ENCODE measurements around the gene ATP5MC2. TPM values are rescaled to one million over a fixed set of nuclear protein-coding genes. Genes with fewer than 3 reads are reported as not detected.

The ATP5MC2 gene
- polyA plus RNA-seq, 1 of the 3 experiments (the other 2 are of a cell fraction), result 319 TPM

DNA sequence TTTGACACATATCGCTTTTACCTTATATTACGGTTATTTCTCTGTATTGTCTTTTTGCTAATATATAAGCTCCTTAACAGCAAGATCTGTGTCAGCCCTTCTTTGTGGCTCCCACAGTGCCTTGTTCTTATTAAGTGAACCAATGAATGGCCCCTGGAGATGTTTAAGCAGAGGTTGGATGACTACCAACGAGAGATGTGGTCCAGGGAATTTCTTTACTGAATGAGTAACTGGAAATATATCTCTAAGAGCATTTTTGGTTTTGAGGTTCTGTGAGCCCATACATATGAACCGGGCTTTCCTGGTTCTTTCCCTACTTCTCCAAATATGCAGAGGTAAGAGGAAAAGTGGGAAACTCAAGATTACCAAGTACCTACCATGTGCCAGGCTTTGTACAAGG lies 27.9 kb upstream of the ATP5MC2 start:
- peaks cover 79% of the 10 kb centered on the region for H3K27me3 ChIP-seq (ENCODE audit: insufficient read depth)
- no peak overlapping the region for H3K4me3 ChIP-seq (ENCODE audit: low read depth in 2 of 2, low read length in 1 of 2)
- ChIA-PET POLR2A (no interaction called here), CTCF (interaction anchor here (2.9 to 28.9 kb wide), 3 partner anchors 29 to 50 kb away, joined by 61 to 760 read pairs (median 90); partner anchors contain the start of gene CISTR)
- no peaks in the 10 kb centered on the region for H3K36me3 ChIP-seq (replicated peaks in 1 of 2; ENCODE audit: control insufficient read depth in 1 of 2, insufficient read depth in 2 of 2, low read length in 1 of 2)
- no peaks in the 10 kb centered on the region for H4K20me1 ChIP-seq (ENCODE audit: insufficient read depth)
- DNase-seq, result no peak
- no peaks in the 10 kb centered on the region for H3K9me3 ChIP-seq
- no peak overlapping the region for H3K9ac ChIP-seq
- no peak overlapping the region for H3K27ac ChIP-seq (ENCODE audit: low read depth in 2 of 2, low read length in 1 of 2)
- H3K9me2 ChIP-seq, result no peaks in the 10 kb centered on the region
- H3K79me2 ChIP-seq (ENCODE audit: insufficient read depth), result no peaks in the 10 kb centered on the region
- TF ChIP-seq EZH2phosphoT487 (IDR thresholded peaks at IDR 0.05; ENCODE audit: borderline replicate concordance, low read depth) (no peak), NFIC (IDR thresholded peaks at IDR 0.05; ENCODE audit: borderline replicate concordance) (no peak), CTCF (IDR thresholded peaks at IDR 0.05) (no peak), FOSL2 (IDR thresholded peaks at IDR 0.05; ENCODE audit: borderline replicate concordance, low read depth) (no peak), NRF1 (IDR thresholded peaks at IDR 0.05; ENCODE audit: low read depth, low read length) (no peak), TAF1 (IDR thresholded peaks at IDR 0.05; ENCODE audit: borderline replicate concordance, low read depth, low read length) (no peak)
- TF ChIP-seq, protein P1, sequence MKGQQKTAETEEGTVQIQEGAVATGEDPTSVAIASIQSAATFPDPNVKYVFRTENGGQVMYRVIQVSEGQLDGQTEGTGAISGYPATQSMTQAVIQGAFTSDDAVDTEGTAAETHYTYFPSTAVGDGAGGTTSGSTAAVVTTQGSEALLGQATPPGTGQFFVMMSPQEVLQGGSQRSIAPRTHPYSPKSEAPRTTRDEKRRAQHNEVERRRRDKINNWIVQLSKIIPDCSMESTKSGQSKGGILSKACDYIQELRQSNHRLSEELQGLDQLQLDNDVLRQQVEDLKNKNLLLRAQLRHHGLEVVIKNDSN (IDR thresholded peaks at IDR 0.05; ENCODE audit: borderline replicate concordance, low read depth), result no peak
- WGBS (ENCODE audit: low lambda C conversion rate), result 39% methylated on average over 4 of the region's 4 CpGs
- no peaks in the 10 kb centered on the region for H3F3A ChIP-seq (replicated peaks; ENCODE audit: insufficient read depth)
- no peak overlapping the region for H2AFZ ChIP-seq (ENCODE audit: low read depth)
- H3K4me1 ChIP-seq (ENCODE audit: control insufficient read depth in 1 of 2, insufficient read depth in 2 of 2, low read depth in 1 of 2, low read length in 1 of 2), result no peaks in the 10 kb centered on the region
- no peak overlapping the region for H3K4me2 ChIP-seq

DNA sequence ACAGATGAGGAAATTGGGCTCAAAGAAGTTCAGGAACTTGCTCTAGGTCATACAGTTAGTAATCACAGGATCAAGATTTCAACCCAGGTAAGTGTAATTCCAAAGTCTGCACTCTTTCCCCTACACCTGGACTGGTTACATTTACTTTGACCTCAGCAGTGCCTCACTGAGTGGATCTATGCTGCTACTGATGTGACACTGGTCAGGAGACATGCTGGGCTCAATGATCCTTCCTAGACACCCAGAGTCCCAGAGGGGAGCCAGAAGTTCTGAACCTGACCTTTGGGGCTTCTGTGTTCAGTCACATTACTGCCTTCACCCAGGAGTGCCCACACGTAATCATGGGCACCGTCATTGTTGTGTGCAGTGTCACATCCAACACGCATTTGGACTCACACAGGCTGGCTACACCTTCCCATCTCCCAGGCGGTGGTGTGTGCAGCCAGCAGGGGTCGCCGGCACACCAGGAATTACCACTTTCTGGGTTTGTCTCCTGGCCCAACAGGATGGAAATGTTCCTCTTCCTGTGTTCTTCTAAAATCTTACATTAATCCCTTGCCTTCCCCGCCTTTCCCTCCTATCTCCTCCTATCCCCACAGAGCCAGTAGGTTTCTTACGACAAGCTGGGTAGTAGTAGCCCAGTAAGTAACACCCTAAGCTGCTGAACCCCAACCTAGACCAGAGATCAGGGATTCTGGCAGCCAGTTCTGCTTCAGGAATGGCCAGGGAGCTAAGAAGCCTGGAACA lies 25.8 kb upstream of the ATP5MC2 start:
- ChIA-PET CTCF (interaction anchor here (0.6 to 28.9 kb wide), 29 partner anchors 9 to 699 kb away, joined by 3 to 760 read pairs (median 7); partner anchors contain the start of genes ATP5MC2, CALCOCO1 and CISTR), POLR2A (no interaction called here)
- no peaks in the 10 kb centered on the region for H3K4me1 ChIP-seq (ENCODE audit: control insufficient read depth in 1 of 2, insufficient read depth in 2 of 2, low read depth in 1 of 2, low read length in 1 of 2)
- no peaks in the 10 kb centered on the region for H4K20me1 ChIP-seq (ENCODE audit: insufficient read depth)
- no peaks in the 10 kb centered on the region for H3K79me2 ChIP-seq (ENCODE audit: insufficient read depth)
- H3K9me3 ChIP-seq, result no peaks in the 10 kb centered on the region
- 2% methylated on average over 5 of the region's 8 CpGs for WGBS (ENCODE audit: low lambda C conversion rate)
- H2AFZ ChIP-seq (ENCODE audit: low read depth), result no peak overlapping the region
- no peak overlapping the region for H3K27ac ChIP-seq (ENCODE audit: low read depth in 2 of 2, low read length in 1 of 2)
- H3K36me3 ChIP-seq (replicated peaks in 1 of 2; ENCODE audit: control insufficient read depth in 1 of 2, insufficient read depth in 2 of 2, low read length in 1 of 2), result no peaks in the 10 kb centered on the region
- no peak overlapping the region for H3K4me2 ChIP-seq
- DNase-seq, result peak; percentile 80
- no peak overlapping the region for H3K9ac ChIP-seq
- H3K4me3 ChIP-seq (ENCODE audit: low read depth in 2 of 2, low read length in 1 of 2), result no peak overlapping the region; a peak in 1 of 4 replicates
- H3K27me3 ChIP-seq (ENCODE audit: insufficient read depth), result peaks cover 79% of the 10 kb centered on the region
- no peaks in the 10 kb centered on the region for H3K9me2 ChIP-seq
- H3F3A ChIP-seq (replicated peaks; ENCODE audit: insufficient read depth), result no peaks in the 10 kb centered on the region
- no peak for TF ChIP-seq TEAD4 (IDR thresholded peaks at IDR 0.05; ENCODE audit: borderline replicate concordance, insufficient read depth)
- TF ChIP-seq, protein P2, sequence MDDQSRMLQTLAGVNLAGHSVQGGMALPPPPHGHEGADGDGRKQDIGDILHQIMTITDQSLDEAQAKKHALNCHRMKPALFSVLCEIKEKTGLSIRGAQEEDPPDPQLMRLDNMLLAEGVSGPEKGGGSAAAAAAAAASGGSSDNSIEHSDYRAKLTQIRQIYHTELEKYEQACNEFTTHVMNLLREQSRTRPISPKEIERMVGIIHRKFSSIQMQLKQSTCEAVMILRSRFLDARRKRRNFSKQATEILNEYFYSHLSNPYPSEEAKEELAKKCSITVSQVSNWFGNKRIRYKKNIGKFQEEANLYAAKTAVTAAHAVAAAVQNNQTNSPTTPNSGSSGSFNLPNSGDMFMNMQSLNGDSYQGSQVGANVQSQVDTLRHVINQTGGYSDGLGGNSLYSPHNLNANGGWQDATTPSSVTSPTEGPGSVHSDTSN (IDR thresholded peaks at IDR 0.05), result no peak
- no peak for TF ChIP-seq RCOR1 (IDR thresholded peaks at IDR 0.05; ENCODE audit: low read length)
- TF ChIP-seq RFX5 (IDR thresholded peaks at IDR 0.05; ENCODE audit: low read length), result no peak
- TF ChIP-seq YY1 (IDR thresholded peaks at IDR 0.05; ENCODE audit: low read depth), result no peak
- TF ChIP-seq RAD21 (IDR thresholded peaks at IDR 0.05; ENCODE audit: low read length), result peak; percentile 95
- TF ChIP-seq, protein P3, sequence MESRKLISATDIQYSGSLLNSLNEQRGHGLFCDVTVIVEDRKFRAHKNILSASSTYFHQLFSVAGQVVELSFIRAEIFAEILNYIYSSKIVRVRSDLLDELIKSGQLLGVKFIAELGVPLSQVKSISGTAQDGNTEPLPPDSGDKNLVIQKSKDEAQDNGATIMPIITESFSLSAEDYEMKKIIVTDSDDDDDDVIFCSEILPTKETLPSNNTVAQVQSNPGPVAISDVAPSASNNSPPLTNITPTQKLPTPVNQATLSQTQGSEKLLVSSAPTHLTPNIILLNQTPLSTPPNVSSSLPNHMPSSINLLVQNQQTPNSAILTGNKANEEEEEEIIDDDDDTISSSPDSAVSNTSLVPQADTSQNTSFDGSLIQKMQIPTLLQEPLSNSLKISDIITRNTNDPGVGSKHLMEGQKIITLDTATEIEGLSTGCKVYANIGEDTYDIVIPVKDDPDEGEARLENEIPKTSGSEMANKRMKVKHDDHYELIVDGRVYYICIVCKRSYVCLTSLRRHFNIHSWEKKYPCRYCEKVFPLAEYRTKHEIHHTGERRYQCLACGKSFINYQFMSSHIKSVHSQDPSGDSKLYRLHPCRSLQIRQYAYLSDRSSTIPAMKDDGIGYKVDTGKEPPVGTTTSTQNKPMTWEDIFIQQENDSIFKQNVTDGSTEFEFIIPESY (IDR thresholded peaks at IDR 0.05; ENCODE audit: borderline replicate concordance, low read depth), result no peak
- peak; percentile 85 for TF ChIP-seq SMC3 (IDR thresholded peaks at IDR 0.05; ENCODE audit: low read depth, low read length)
- TF ChIP-seq NFIC (IDR thresholded peaks at IDR 0.05; ENCODE audit: borderline replicate concordance), result no peak
- TF ChIP-seq JUND (IDR thresholded peaks at IDR 0.05), result no peak
- TF ChIP-seq RXRA (IDR thresholded peaks at IDR 0.05; ENCODE audit: borderline replicate concordance, low read depth), result no peak
- TF ChIP-seq EP300 (IDR thresholded peaks at IDR 0.05; ENCODE audit: borderline replicate concordance in 1 of 2, low read depth in 1 of 2, low read length in 1 of 2), result no peak
- TF ChIP-seq CTCF (IDR thresholded peaks at IDR 0.05), result peak; percentile 92

Data from SK-N-SH (cell line).